RWPE1 (cell line): ENCODE measurements around the gene SLC44A1.

Source experiments
- CTCF ChIA-PET: fragments of 350-600 bp; sonication (Branson Sonifier 250); formaldehyde crosslinking; extraction: SDS; loops from one replicate; lab custom pipeline; 2021; lab: Yijun Ruan, JAX
- POLR2A ChIA-PET: fragments of 400-600 bp; formaldehyde crosslinking; extraction: SDS; loops from one replicate; lab custom pipeline; 2020; ENCODE audit warnings: antibody characterized with exemption; ENCODE audit not compliant: low non-redundant PET; lab: Yijun Ruan, JAX
- DNase-seq: peaks from one replicate; pipeline ENCODE4 v3.0.0; 2012; ENCODE audit warnings: low spot score
- H3K27ac ChIP-seq: fragments of 450-650 bp; 2 replicates; pipeline ENCODE4 v1.5.1; 2017
- TF ChIP-seq, protein P1 (sequence below): fragments of 450-650 bp; conservative IDR thresholded peaks from 2 replicates; pipeline ENCODE4 v1.5.1; 2017; ENCODE audit warnings: low read depth, mild to moderate bottlenecking

SLC44A1 gene

DNA sequence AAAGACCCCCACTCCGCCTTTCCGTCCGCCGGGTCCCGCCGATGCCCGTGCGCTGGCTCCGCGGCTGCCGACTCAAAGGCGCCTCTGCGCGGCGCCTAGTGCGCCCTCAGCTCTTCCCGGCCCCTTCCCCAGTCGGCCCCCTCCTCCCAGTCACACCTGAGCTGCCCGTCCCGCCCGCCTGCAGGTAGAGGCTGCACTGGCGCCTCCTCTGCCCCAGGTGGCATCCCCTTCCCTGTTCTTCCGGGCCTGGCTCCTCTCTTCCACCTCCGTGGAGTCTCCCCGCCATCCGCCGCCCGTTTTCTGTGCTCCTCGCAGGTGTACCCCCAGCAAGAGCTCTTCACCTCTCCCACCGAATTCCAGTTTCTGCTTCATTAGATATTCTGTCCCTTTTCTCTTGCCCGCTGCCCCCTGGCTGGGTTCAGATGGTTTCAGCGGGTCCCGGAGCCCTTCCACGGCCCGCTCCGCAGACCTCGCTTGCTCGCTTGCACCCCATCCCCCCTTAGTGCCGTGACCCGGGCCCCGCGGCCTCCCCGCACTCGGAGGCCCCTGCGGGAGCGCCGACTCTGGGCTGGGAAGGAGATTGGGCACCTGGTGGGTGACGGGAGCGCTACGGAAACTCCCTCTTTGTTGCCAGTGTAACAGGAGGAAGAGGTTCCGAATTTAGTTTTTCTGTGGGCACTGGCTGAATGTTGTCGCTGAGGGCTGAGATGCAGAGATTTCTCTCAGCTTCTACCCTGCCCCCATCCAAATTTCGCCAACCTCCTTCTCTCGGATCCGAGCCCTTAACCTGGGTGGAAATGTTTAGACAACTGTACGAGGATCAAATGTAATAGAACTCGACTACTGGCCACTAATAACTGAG is 809 bp downstream of the SLC44A1 start:
- CTCF ChIA-PET: interaction anchor here (0.5 to 2.8 kb wide), 18 partner anchors 16 to 479 kb away, joined by 3 to 15 read pairs (median 4); partner anchors contain the start of gene ABCA1
- DNase-seq: peak; percentile 80
- POLR2A ChIA-PET: interaction anchor here (0.6 to 1.4 kb wide), 8 partner anchors 16 to 465 kb away, joined by 3 to 11 read pairs (median 4); no protein-coding TSS in a partner anchor
- peak overlapping the region; percentile 83 for H3K27ac ChIP-seq
- TF ChIP-seq, protein P1, sequence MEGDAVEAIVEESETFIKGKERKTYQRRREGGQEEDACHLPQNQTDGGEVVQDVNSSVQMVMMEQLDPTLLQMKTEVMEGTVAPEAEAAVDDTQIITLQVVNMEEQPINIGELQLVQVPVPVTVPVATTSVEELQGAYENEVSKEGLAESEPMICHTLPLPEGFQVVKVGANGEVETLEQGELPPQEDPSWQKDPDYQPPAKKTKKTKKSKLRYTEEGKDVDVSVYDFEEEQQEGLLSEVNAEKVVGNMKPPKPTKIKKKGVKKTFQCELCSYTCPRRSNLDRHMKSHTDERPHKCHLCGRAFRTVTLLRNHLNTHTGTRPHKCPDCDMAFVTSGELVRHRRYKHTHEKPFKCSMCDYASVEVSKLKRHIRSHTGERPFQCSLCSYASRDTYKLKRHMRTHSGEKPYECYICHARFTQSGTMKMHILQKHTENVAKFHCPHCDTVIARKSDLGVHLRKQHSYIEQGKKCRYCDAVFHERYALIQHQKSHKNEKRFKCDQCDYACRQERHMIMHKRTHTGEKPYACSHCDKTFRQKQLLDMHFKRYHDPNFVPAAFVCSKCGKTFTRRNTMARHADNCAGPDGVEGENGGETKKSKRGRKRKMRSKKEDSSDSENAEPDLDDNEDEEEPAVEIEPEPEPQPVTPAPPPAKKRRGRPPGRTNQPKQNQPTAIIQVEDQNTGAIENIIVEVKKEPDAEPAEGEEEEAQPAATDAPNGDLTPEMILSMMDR: peak; percentile 56

DNA sequence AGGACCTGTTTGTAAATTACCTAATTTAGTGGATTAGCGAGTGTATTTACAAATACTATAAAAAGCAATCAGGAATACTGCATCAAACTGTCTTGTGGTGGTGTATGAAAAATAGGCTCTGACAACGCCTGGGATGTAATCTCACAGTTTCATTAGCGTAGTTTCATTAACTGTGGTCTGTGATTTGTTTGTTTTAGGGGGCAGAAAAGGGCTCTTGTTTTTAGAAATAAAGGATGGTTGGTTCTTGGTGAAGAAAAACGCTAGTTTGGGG is 1.4 kb downstream of the SLC44A1 start:
- H3K27ac ChIP-seq: peak overlapping the region; percentile 83
- POLR2A ChIA-PET: no interaction called here
- CTCF ChIA-PET: interaction anchor here (0.6 to 2.8 kb wide), 3 partner anchors 100 to 480 kb away, joined by 3 to 15 read pairs (median 3); no protein-coding TSS in a partner anchor
- TF ChIP-seq, protein P1: no peak
- no peak for DNase-seq

- H3K27ac ChIP-seq: no peak overlapping the region
- ChIA-PET POLR2A (interaction anchor here (0.6 kb wide), 1 partner anchor 127 kb away, joined by 6 read pairs; no protein-coding TSS in a partner anchor), CTCF (interaction anchor here (0.6 to 2.8 kb wide), 4 partner anchors 81 to 383 kb away, joined by 3 to 15 read pairs (median 3); no protein-coding TSS in a partner anchor)
- TF ChIP-seq, protein P1: no peak
- no peak for DNase-seq
These were observed 2.3 kb downstream of the SLC44A1 start for GRCh38 chr9:105246656-105247173.

DNA sequence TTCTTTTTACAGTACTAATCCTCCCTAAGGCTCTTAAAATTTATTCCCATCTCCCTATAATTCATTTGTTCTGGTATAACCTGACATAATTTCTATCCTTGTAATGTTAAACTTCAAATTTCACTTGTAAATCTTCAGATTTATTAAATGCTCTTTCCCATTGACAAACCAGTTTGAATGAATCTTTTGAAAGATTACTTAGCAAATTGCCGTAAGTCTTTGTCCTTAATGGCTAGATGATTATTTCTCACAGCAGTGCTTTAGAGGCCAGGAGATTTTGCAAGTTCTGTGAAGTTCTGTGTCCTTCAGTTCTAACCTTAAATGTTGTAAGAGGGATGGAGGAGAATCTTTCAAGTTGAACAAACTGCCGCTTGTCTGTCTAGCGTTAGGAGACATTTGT is 4.2 kb downstream of the SLC44A1 start:
- H3K27ac ChIP-seq: no peak overlapping the region
- TF ChIP-seq, protein P1: no peak
- no peak for DNase-seq
- ChIA-PET CTCF (no interaction called here), POLR2A (no interaction called here)

DNA sequence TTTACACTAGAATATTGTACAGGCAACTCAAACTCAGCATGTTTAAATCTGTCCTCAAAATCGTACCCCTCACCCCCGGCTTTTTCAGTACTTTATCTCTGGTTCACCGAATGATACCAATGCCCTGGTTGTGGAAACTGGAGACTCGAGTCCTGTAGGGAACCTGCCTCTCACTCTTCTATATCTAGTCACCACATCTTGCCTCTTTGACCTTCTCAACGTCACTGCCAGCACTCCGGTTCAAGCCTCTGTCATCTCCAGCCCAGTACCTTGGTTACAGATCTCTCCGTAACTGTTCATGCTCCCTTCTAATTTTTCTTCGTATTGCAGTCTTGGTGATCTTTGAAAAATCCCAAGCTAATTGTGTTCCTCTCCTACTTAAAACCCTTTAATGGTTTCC is 6.7 kb downstream of the SLC44A1 start:
- no peak overlapping the region for H3K27ac ChIP-seq
- no peak for DNase-seq
- ChIA-PET POLR2A (no interaction called here), CTCF (no interaction called here)
- TF ChIP-seq, protein P1: no peak

DNA sequence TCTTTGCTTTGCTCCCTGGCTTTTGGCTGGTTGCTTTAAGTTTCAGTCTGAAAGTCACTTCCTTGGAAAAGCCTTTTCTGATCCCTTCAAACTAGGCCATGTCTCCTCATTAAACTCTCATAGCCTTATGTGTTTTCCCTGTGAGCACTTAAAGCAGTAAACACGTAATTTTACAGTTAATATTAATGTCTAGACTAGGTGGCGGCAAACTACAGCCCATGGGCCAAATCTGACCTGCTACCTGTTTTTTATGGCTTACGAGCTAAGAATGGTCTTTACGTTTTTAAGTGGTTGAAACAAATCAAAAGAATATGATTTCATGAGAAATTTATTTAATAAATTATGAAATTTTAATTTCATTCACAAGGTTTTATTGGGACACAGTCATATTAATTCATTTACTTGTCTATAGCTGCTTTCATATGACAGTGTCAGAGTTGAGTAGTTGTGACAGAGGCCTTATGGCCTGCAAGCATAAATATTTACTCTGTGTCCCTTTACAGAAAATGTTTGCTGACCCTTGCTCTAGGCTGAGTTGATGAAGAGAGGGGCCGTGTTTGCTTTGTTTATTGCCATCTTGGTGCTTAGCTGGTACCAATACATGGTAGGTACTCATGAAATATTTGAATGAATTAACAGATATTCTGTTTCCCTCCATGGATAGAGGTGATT is 7.4 kb downstream of the SLC44A1 start:
- POLR2A ChIA-PET: no interaction called here
- CTCF ChIA-PET: no interaction called here
- no peak overlapping the region for H3K27ac ChIP-seq
- TF ChIP-seq, protein P1: no peak
- DNase-seq: no peak
